ENCODE measurements around the gene ACOD1.

The ACOD1 gene

DNA sequence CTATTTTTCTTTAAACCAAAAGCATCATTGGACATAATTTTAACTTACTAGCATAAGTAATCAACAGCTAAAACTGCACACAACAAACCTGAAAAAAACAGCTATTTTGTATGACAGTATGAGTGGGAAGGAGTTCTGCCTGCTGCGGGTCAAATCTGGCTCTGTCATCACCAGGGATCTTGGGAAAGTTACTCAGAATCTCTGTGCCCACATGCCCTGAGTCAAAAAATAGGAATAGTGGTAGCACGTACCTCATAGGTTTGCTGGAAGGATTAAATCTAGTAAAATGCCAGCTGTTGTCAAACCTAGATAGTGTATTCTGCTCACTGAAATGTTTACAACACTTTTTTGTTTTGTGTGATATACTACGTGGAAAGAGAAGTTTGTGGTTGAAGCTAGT is 44.7 kb downstream of the ACOD1 start:
- H3K27ac Mint-ChIP-seq = peak overlapping the region; percentile 99 to 100
- no peaks in the 10 kb centered on the region for H3K27me3 Mint-ChIP-seq
- H3K9me3 Mint-ChIP-seq = no peaks in the 10 kb centered on the region
- DNase-seq (no peak), ATAC-seq (no peak)
- H3K4me1 Mint-ChIP-seq = peaks cover 61% of the 10 kb centered on the region
- H3K4me3 Mint-ChIP-seq = peak overlapping the region; percentile 99

DNA sequence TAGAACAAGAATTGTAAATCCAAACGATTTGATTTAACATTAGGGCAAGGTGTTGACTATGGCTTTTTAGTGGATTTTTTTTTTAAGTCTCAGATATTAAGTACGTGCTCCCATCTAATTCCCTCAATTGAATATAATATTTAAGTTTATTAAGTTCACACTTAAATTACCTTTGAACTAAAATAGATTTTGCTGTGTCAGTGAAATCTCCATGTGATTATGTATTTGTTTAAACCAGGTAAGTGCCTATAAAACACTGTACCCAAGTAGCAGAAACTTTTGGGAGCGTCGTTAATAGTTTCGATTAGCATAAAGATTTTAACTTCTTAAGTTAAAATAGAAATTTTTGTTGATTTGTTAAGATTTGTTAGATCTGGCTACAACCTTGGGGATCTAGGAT is 45.2 kb downstream of the ACOD1 start:
- Mint-ChIP-seq H3K4me1 (peaks cover 66% of the 10 kb centered on the region), H3K4me3 (peak overlapping the region; percentile 99), H3K9me3 (no peaks in the 10 kb centered on the region), H3K27ac (no peak overlapping the region), H3K27me3 (no peaks in the 10 kb centered on the region)
- no peak for DNase-seq
- no peak for ATAC-seq

DNA sequence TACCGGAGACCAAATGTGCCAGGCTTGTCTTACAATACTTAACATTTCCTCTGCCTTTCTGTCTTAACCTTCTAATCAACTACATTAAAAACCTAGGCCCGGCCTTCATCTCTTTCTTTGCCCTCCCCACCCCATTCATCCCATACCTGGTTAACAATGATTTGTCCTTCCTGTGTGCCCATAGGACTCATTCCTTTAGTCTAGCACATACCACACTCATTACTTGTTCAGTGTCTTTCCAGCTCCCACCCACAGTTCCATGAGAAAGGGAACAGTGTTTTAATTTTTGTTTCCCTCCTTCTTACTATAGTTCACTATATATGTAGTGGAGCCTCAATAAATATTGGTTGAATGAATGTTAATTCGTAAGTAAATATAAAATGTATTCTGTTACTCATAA is 46.0 kb downstream of the ACOD1 start:
- Mint-ChIP-seq H3K27ac (peak overlapping the region in 1 of 2 donors; percentile 71), H3K4me3 (peak overlapping the region; percentile 31 to 54), H3K9me3 (no peaks in the 10 kb centered on the region), H3K27me3 (no peaks in the 10 kb centered on the region), H3K4me1 (peaks cover 66% of the 10 kb centered on the region)
- DNase-seq (no peak), ATAC-seq (no peak)

DNA sequence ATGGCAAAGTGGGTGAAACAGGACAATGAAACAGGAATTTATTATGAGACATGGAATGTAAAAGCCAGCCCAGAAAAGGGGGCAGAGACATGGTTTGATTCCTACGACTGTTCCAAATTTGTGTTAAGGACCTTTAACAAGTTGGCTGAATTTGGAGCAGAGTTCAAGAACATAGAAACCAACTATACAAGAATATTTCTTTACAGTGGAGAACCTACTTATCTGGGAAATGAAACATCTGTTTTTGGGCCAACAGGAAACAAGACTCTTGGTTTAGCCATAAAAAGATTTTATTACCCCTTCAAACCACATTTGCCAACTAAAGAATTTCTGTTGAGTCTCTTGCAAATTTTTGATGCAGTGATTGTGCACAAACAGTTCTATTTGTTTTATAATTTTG is 52.2 kb downstream of the ACOD1 start:
- Mint-ChIP-seq H3K4me3 (no peak overlapping the region), H3K4me1 (peaks cover 25% of the 10 kb centered on the region), H3K27ac (no peak overlapping the region), H3K9me3 (no peaks in the 10 kb centered on the region), H3K27me3 (no peaks in the 10 kb centered on the region)
- ATAC-seq (no peak), DNase-seq (no peak)

DNA sequence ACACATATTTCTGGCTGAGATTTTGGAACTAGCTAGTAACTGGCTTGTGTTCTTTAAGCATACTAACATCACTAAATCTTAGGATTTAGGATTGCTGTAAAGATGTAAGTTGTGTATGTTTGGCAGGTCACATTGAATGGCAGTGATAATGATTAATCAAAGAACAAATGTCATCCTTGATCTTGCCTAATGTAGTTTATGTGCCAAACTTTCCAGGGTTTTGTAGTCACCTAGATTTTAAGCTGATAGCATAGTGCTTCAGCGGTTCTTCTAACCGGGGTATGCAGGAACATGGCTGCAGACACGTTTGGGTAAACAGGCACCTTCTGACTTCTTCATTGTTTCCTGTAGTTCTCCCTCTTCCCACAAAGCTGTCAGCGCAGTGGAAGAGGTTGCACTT is 53.2 kb downstream of the ACOD1 start:
- ATAC-seq (no peak), DNase-seq (no peak)
- Mint-ChIP-seq H3K4me3 (no peak overlapping the region), H3K9me3 (no peaks in the 10 kb centered on the region), H3K27me3 (no peaks in the 10 kb centered on the region), H3K27ac (peak overlapping the region in 1 of 2 donors; percentile 21), H3K4me1 (peaks cover 24% of the 10 kb centered on the region)

DNA sequence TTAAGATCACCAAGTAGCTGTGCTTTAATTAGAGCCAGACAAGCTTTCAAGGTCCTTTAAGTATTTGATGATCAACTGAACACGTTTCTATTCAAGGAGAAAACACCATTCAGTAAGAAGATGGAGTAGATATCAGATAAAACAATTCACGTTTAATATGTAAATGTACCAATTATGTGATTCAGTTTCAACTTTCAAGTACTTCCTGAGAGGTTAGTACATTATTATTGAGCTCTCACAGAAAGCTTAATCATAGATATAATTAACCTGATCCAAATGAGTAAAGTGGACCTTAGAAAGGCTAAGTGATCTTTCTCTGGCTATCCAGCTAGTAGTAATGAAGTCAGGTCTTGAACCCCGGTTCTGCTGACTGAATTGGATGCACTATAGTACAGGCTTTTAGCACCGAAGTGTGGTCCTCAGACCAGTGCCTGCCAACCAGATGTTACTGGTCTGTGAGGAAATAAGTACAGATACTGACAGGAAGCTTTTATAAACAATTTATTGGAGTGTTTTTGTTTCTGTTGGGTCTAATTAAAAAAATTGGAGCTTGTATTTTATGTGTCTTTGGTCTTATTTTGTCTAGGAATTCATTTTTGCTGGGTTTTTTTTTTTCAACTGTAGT is 53.8 kb downstream of the ACOD1 start:
- H3K27me3 Mint-ChIP-seq = no peaks in the 10 kb centered on the region
- H3K4me3 Mint-ChIP-seq = no peak overlapping the region
- ATAC-seq (no peak), DNase-seq (no peak)
- no peaks in the 10 kb centered on the region for H3K9me3 Mint-ChIP-seq
- peak overlapping the region in 1 of 2 donors; percentile 21 for H3K27ac Mint-ChIP-seq
- H3K4me1 Mint-ChIP-seq = peaks cover 20% of the 10 kb centered on the region

DNA sequence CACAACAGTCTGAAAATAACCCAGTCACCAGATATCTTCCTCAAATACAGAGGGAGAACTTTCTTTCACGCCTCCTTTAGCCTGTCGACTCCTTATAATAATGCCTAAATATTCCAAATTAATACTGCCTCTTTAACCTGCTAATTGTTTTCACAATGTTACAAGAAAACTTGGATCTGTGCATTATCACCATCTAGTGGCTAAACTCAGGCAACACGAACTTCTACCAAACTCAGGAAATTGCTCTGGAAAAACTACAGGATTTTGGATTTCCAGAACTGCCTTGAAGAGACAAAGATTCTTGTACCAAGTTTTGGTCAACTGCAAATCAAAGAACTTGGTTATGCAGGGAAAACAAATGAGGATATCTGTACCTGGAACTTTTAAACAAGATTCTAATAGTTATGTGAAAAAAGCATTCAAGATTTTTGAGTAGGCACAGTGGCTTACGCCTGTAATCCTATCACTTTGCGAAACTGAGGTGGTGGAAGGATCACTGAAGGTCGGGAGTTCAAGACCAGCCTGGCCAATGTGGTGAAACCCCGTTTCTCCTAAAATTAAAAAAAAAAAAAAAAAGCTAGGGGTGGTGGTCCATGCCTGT is 54.4 kb downstream of the ACOD1 start:
- Mint-ChIP-seq H3K4me3 (no peak overlapping the region), H3K27ac (no peak overlapping the region), H3K27me3 (no peaks in the 10 kb centered on the region), H3K9me3 (no peaks in the 10 kb centered on the region), H3K4me1 (peaks cover 18% of the 10 kb centered on the region)
- ATAC-seq = no peak
- no peak for DNase-seq
